A549 treated with Mapracorat at 1 μM for 4 hours (cell line): ENCODE data around the gene GYPC. TPM values are rescaled to one million over a fixed set of nuclear protein-coding genes. Genes with fewer than 3 reads are reported as not detected.

ENCODE experiments used
- total RNA-seq: library from RNA; stranded (reverse); fragments of 200-300 nt; extraction: Qiagen RNA extraction; gene quantifications from 5 replicates; pipeline ENCODE4 v1.2.3, GENCODE V29; 2022

The GYPC gene
- total RNA-seq = not detected in 5 replicates

GRCh38 chr2:126655500-126656430 is at the start of gene GYPC:
TSS of gene GYPC (plus strand) at chr2:126656158. CDS start at chr2:126656264, 106 bp downstream.

Other genes with a start within 250 kb of the GYPC start
- not detected in 5 replicates for gene TEX51, start 242.7 kb downstream of the GYPC start, total RNA-seq